Breast epithelium (tissue), 3 donors: ENCODE data around the gene GIMAP5.

ENCODE experiments used
- CTCF ChIP-seq, 3 donors: fragments of 450-650 bp; IDR thresholded peaks; one replicate each; pipeline ENCODE4 v1.5.1; 2016 to 2017; ENCODE audit warnings: antibody characterized with exemption in 3 of 3, mild to moderate bottlenecking in 3 of 3, moderate library complexity in 3 of 3
- POLR2AphosphoS5 ChIP-seq, 3 donors: sonication (generic); formaldehyde crosslinking; IDR thresholded peaks; one replicate each; pipeline ENCODE4 v1.6.1; 2017; ENCODE audit warnings: antibody characterized with exemption in 3 of 3

- no peak for TF ChIP-seq CTCF (IDR thresholded peaks at IDR 0.05)
- TF ChIP-seq POLR2AphosphoS5 (IDR thresholded peaks at IDR 0.05) = no peak
Measured at GRCh38 chr7:150719436-150719835, 17.8 kb upstream of the GIMAP5 start.
